MCF 10A (cell line): ENCODE results near the gene FGF16. TPM values are rescaled to one million over a fixed set of nuclear protein-coding genes. Genes with fewer than 3 reads are reported as not detected.
"Not testable (repeated sequence)": the region's sequence is repeated elsewhere in the genome, so short reads cannot be mapped to it uniquely, and the experiment has no call there.

Experiments used
- Bru-seq: library from RNA; stranded (reverse); fragments of 400-500 nt; gene quantifications from one replicate; lab custom pipeline; 2021; lab: Mats Ljungman, UMichigan
- BruChase-seq, 2 experiments: library from RNA; stranded (reverse); fragments of 400-500 nt; gene quantifications; one replicate each; lab custom pipeline; 2021; lab: Mats Ljungman, UMichigan
- BruUV-seq: library from RNA; stranded (reverse); fragments of 400-500 nt; replicated peaks from 2 replicates; lab custom pipeline; 2021; lab: Mats Ljungman, UMichigan
- CTCF ChIA-PET: fragments of 300-600 bp; sonication (Branson Sonifier 250); formaldehyde crosslinking; extraction: SDS; loops from one replicate; lab custom pipeline; 2021; ENCODE audit warnings: antibody characterized with exemption, inconsistent platforms; lab: Yijun Ruan, JAX
- POLR2A ChIA-PET: fragments of 300-600, 350-650 bp; sonication (Branson Sonifier 250); formaldehyde crosslinking; extraction: SDS; loops from one replicate; lab custom pipeline; 2020; ENCODE audit warnings: antibody characterized with exemption, inconsistent platforms; lab: Yijun Ruan, JAX
- DNase-seq: peaks from one replicate; pipeline ENCODE4 v3.0.0-alpha.2; 2018; ENCODE audit not compliant: unreplicated experiment
- H3K27ac Mint-ChIP-seq: one replicate; pipeline ENCODE4 v1.8.0; 2022; ENCODE audit warnings: mild to moderate bottlenecking, low read depth, mixed read lengths; ENCODE audit not compliant: unreplicated experiment
- H3K27me3 Mint-ChIP-seq: one replicate; pipeline ENCODE4 v1.8.0; 2022; ENCODE audit warnings: mixed read lengths; ENCODE audit not compliant: insufficient read depth, unreplicated experiment
- H3K36me3 Mint-ChIP-seq: one replicate; pipeline ENCODE4 v1.8.0; 2022; ENCODE audit warnings: mild to moderate bottlenecking, moderate library complexity, mixed read lengths; ENCODE audit not compliant: insufficient read depth, unreplicated experiment
- H3K4me1 Mint-ChIP-seq: one replicate; pipeline ENCODE4 v1.8.0; 2022; ENCODE audit warnings: mixed read lengths; ENCODE audit not compliant: insufficient read depth, unreplicated experiment
- H3K4me3 Mint-ChIP-seq: one replicate; pipeline ENCODE4 v1.8.0; 2022; ENCODE audit warnings: mild to moderate bottlenecking, moderate library complexity, mixed read lengths; ENCODE audit not compliant: unreplicated experiment
- H3K9me3 Mint-ChIP-seq: one replicate; pipeline ENCODE4 v1.8.0; 2022; ENCODE audit warnings: mixed read lengths; ENCODE audit not compliant: unreplicated experiment
- CTCF ChIP-seq: fragments of 200-600 bp; IDR thresholded peaks from one replicate; pipeline ENCODE4 v1.8.0; 2022; ENCODE audit warnings: antibody characterized with exemption, mild to moderate bottlenecking; ENCODE audit not compliant: unreplicated experiment
- intact Hi-C: fragments of 100-400 bp; cut with micrococcal nuclease; formaldehyde crosslinking; loops from 2 replicates; pipeline ENCODE4 v1.14.1; 2022
- long read RNA-seq: library from polyadenylated mRNA; stranded (forward); transcript quantifications from one replicate; pipeline ENCODE4 v2.0.0, GENCODE V29; 2022
- total RNA-seq: library from RNA; stranded (reverse); gene quantifications from 2 replicates; pipeline ENCODE4 v1.2.3, GENCODE V29; 2022

The FGF16 gene
- total RNA-seq (not detected in 2 replicates), Bru-seq, nascent RNA (not detected), BruChase-seq, experiment 1, labeled RNA remaining after a 6-hour chase (not detected), BruChase-seq, experiment 2, labeled RNA remaining after a 2-hour chase (not detected)
- long read RNA-seq: 0 reads

GRCh38 chrX:77446908-77447652 lies at the start of gene FGF16:
FGF16 (plus strand) TSS chrX:77447389; CDS start chrX:77447675, 286 bp downstream.
- Mint-ChIP-seq H3K4me3 (peak within 1 kb of the TSS; percentile 12), H3K36me3 (no peaks in the 10 kb centered on the region), H3K9me3 (no peaks in the 10 kb centered on the region), H3K27ac (no peak within 1 kb of the TSS), H3K4me1 (peaks cover 5% of the 10 kb centered on the region), H3K27me3 (no peaks in the 10 kb centered on the region)
- no peak for TF ChIP-seq CTCF
- ChIA-PET CTCF (no interaction called here), POLR2A (no interaction called here)
- BruUV-seq: no TSS peak
- intact Hi-C loops: no loop called here
- DNase-seq: no peak

- peaks cover 11% of the 10 kb centered on the region for H3K9me3 Mint-ChIP-seq
- intact Hi-C loops: no loop called here
- no peak for DNase-seq
- no peaks in the 10 kb centered on the region for H3K27me3 Mint-ChIP-seq
- CTCF ChIA-PET: interaction anchor here (0.6 kb wide), 1 partner anchor 530 kb away, joined by 3 read pairs; no protein-coding TSS in a partner anchor
- no peak for TF ChIP-seq CTCF
- no peak overlapping the region for H3K27ac Mint-ChIP-seq
- POLR2A ChIA-PET: no interaction called here
- H3K4me3 Mint-ChIP-seq: no peak overlapping the region
- H3K4me1 Mint-ChIP-seq: no peaks in the 10 kb centered on the region
- H3K36me3 Mint-ChIP-seq: no peaks in the 10 kb centered on the region
- BruUV-seq: no TSS peak
Observed at GRCh38 chrX:77398330-77398954, 48.7 kb upstream of the FGF16 start.

- ChIA-PET CTCF (no interaction called here), POLR2A (no interaction called here)
- no peaks in the 10 kb centered on the region for H3K4me1 Mint-ChIP-seq
- no peak for TF ChIP-seq CTCF
- H3K4me3 Mint-ChIP-seq: no peak overlapping the region
- H3K27ac Mint-ChIP-seq: no peak overlapping the region
- H3K36me3 Mint-ChIP-seq: no peaks in the 10 kb centered on the region
- no peaks in the 10 kb centered on the region for H3K27me3 Mint-ChIP-seq
- intact Hi-C loops: no loop called here
- DNase-seq: no peak
- peaks cover 11% of the 10 kb centered on the region for H3K9me3 Mint-ChIP-seq
- no TSS peak for BruUV-seq
Observed at GRCh38 chrX:77404419-77404818, 42.8 kb upstream of the FGF16 start.

GRCh38 chrX:77407821-77408220 lies 39.4 kb upstream of the FGF16 start:
- H3K36me3 Mint-ChIP-seq, intact Hi-C loops, BruUV-seq, H3K4me1 Mint-ChIP-seq, H3K27me3 Mint-ChIP-seq, DNase-seq, H3K27ac Mint-ChIP-seq, H3K4me3 Mint-ChIP-seq, POLR2A ChIA-PET: not testable (repeated sequence)
- CTCF ChIA-PET: interaction anchor here (0.6 kb wide), 1 partner anchor 656 kb away, joined by 3 read pairs; no protein-coding TSS in a partner anchor
- peaks cover 20% of the 10 kb centered on the region for H3K9me3 Mint-ChIP-seq
